ENCODE measurements around the gene P2RX6.

DNA sequence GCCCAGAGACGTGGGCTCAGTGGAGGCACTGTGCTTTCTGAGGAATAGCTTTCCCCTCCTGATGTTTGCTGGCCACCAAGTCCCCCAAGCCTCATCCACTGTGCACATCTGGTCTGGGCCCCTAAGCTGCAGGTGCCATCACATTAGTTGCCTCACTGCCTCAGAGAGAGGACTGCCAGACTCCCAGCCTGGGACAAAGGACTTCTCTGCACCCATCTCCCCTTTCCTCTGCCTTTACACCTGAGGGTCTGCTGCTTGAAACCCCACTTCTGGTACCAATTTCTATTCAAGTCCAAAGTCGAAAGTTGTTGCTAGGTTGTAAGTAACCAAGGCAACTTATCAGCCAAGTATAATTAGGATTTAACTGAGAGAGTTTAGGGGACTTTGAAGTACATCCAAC lies 36.5 kb upstream of the P2RX6 start:
- TF ChIP-seq POLR2A (IDR thresholded peaks at IDR 0.05; ENCODE audit: low read depth, low read length): no peak
- TF ChIP-seq, protein P1, sequence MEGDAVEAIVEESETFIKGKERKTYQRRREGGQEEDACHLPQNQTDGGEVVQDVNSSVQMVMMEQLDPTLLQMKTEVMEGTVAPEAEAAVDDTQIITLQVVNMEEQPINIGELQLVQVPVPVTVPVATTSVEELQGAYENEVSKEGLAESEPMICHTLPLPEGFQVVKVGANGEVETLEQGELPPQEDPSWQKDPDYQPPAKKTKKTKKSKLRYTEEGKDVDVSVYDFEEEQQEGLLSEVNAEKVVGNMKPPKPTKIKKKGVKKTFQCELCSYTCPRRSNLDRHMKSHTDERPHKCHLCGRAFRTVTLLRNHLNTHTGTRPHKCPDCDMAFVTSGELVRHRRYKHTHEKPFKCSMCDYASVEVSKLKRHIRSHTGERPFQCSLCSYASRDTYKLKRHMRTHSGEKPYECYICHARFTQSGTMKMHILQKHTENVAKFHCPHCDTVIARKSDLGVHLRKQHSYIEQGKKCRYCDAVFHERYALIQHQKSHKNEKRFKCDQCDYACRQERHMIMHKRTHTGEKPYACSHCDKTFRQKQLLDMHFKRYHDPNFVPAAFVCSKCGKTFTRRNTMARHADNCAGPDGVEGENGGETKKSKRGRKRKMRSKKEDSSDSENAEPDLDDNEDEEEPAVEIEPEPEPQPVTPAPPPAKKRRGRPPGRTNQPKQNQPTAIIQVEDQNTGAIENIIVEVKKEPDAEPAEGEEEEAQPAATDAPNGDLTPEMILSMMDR (conservative IDR thresholded peaks at IDR 0.05; ENCODE audit: low read depth, low read length): no peak
